ENCODE data around the gene CRELD1.

DNA sequence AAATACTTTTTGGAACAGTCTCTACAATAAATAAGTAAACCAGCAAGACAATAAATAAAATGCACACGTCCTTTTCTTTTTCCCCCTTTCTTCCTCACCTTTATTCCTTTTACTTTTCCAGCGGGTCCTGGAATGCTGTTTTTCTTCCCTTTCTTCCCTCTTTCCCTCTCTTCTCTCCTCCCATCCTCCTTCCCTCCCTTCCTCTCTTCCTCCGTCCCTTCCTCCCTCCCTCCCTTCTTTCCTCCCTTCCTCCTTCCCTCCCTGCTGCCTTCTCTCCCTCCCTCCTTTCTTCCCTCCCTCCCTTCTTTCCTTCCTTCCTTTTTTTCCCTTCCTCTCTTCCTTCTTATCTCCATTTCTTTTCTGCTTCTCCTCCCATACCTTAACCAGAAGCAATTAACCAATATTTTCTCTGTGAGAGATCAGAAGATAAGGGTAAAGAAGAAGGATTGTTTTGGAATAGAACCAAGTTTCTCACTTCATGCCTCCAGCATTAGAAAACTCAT, 34.3 kb upstream of the CRELD1 start:
- TF ChIP-seq EZH2 (IDR thresholded peaks at IDR 0.05) (no peak), POLR2AphosphoS5 (IDR thresholded peaks at IDR 0.05; ENCODE audit: low read depth, low read length) (no peak), POLR2A (IDR thresholded peaks at IDR 0.05; ENCODE audit: borderline replicate concordance, extremely low read depth, insufficient read depth, insufficient read length) (no peak), EZH2phosphoT487 (IDR thresholded peaks at IDR 0.05; ENCODE audit: borderline replicate concordance) (no peak)
- TF ChIP-seq, protein P1, sequence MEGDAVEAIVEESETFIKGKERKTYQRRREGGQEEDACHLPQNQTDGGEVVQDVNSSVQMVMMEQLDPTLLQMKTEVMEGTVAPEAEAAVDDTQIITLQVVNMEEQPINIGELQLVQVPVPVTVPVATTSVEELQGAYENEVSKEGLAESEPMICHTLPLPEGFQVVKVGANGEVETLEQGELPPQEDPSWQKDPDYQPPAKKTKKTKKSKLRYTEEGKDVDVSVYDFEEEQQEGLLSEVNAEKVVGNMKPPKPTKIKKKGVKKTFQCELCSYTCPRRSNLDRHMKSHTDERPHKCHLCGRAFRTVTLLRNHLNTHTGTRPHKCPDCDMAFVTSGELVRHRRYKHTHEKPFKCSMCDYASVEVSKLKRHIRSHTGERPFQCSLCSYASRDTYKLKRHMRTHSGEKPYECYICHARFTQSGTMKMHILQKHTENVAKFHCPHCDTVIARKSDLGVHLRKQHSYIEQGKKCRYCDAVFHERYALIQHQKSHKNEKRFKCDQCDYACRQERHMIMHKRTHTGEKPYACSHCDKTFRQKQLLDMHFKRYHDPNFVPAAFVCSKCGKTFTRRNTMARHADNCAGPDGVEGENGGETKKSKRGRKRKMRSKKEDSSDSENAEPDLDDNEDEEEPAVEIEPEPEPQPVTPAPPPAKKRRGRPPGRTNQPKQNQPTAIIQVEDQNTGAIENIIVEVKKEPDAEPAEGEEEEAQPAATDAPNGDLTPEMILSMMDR (IDR thresholded peaks at IDR 0.05 in 2 of 3, conservative IDR thresholded peaks at IDR 0.05 in 1 of 3; ENCODE audit: borderline replicate concordance in 1 of 3, insufficient read depth in 1 of 3, low read depth in 2 of 3, low read length in 2 of 3), result no peak

Measured in HCT116 (cell line).